H54 (cell line): ENCODE results near the gene STK40.
A peak's percentile ranks its signal among the peaks of the same experiment; 100 is the strongest.

Experiments used
- DNase-seq: peaks from one replicate; pipeline ENCODE4 v3.0.0; 2011; ENCODE audit warnings: low spot score, mixed read lengths; ENCODE audit not compliant: insufficient read length
- FAIRE-seq: peaks from 3 replicates; lab custom pipeline; 2011; peaks lifted over from hg19 to GRCh38; lab: Jason Lieb, UNC
- POLR2A ChIP-seq: IDR thresholded peaks from 2 replicates; pipeline ENCODE4 v1.6.1; 2011; ENCODE audit warnings: low read depth, mild to moderate bottlenecking, low read length

Gene STK40

GRCh38 chr1:36390411-36390810, 4.7 kb upstream of the STK40 start:
- TF ChIP-seq POLR2A: no peak
- no peak for FAIRE-seq
- DNase-seq: no peak

- FAIRE-seq (no peak), DNase-seq (no peak)
- no peak for TF ChIP-seq POLR2A
Measured at GRCh38 chr1:36389999-36390398, 4.3 kb upstream of the STK40 start.

GRCh38 chr1:36389261-36389660, 3.5 kb upstream of the STK40 start:
- DNase-seq (no peak), FAIRE-seq (no peak)
- TF ChIP-seq POLR2A: no peak

GRCh38 chr1:36387141-36387949, 1.6 kb upstream of the STK40 start:
- FAIRE-seq (no peak), DNase-seq (peak; percentile 49)
- no peak for TF ChIP-seq POLR2A

- TF ChIP-seq POLR2A: peak; percentile 74; the same call in 1 of the 2 replicates
Measured at GRCh38 chr1:36386265-36387140, 779 bp upstream of the STK40 start.

GRCh38 chr1:36384542-36385409, 948 bp downstream of the STK40 start:
- FAIRE-seq (no peak), DNase-seq (no peak)
- no peak for TF ChIP-seq POLR2A

More at GRCh38 chr1:36386265-36387140, 779 bp upstream of the STK40 start:
- FAIRE-seq (peak; percentile 60), DNase-seq (peak; percentile 87)

- TF ChIP-seq POLR2A: no peak
- DNase-seq (no peak), FAIRE-seq (no peak)
Measured at GRCh38 chr1:36383240-36383639, 2.5 kb downstream of the STK40 start.

- no peak for FAIRE-seq
- DNase-seq: no peak
- no peak for TF ChIP-seq POLR2A
Measured at GRCh38 chr1:36382669-36383068, 3.1 kb downstream of the STK40 start.

- DNase-seq: no peak
- no peak for TF ChIP-seq POLR2A
- FAIRE-seq: no peak
Measured at GRCh38 chr1:36382231-36382630, 3.5 kb downstream of the STK40 start.

GRCh38 chr1:36381405-36381804, 4.3 kb downstream of the STK40 start:
- FAIRE-seq: no peak
- TF ChIP-seq POLR2A: no peak
- DNase-seq: no peak

GRCh38 chr1:36380782-36381181, 4.9 kb downstream of the STK40 start:
- no peak for FAIRE-seq

GRCh38 chr1:36380143-36380619, 5.5 kb downstream of the STK40 start:
- DNase-seq (no peak), FAIRE-seq (no peak)
- no peak for TF ChIP-seq POLR2A

More at GRCh38 chr1:36380782-36381181, 4.9 kb downstream of the STK40 start:
- no peak for TF ChIP-seq POLR2A
- DNase-seq: no peak
